Endometrial microvascular endothelial cells (primary cell): ENCODE results near the gene TOR1B. TPM values are rescaled to one million over a fixed set of nuclear protein-coding genes. Genes with fewer than 3 reads are reported as not detected.

Source experiments
- in situ Hi-C: cut with HindIII; loops from 2 replicates; pipeline ENCODE4 v1.10.0; 2017; ENCODE audit warnings: low sequenced_read_pairs, low pct_unique_long_range_greater_than_20kb; ENCODE audit errors: inconsistent ontology term
- total RNA-seq: library from RNA; depleted of rRNA; stranded (reverse); fragments of >200 nt; gene quantifications from one replicate; pipeline ENCODE4 v1.2.3, GENCODE V29; 2015; ENCODE audit errors: inconsistent ontology term

The TOR1B gene
- total RNA-seq, 1 donor from 2014 or later: 27.0 TPM

GRCh38 chr9:129810116-129810515 lies 7.1 kb downstream of the TOR1B start:
- in situ Hi-C loops: no loop called here

GRCh38 chr9:129810788-129811187 lies 7.8 kb downstream of the TOR1B start:
- in situ Hi-C loops: no loop called here

GRCh38 chr9:129811967-129812363 lies 9.0 kb downstream of the TOR1B start:
- in situ Hi-C loops: no loop called here

- in situ Hi-C loops: no loop called here
Observed at GRCh38 chr9:129812385-129812784, 9.4 kb downstream of the TOR1B start.

GRCh38 chr9:129813661-129814060 lies 10.7 kb downstream of the TOR1B start:
- in situ Hi-C loops: no loop called here

- in situ Hi-C loops: no loop called here
Observed at GRCh38 chr9:129814432-129815223, 11.6 kb downstream of the TOR1B start.

GRCh38 chr9:129815278-129815677 lies 12.3 kb downstream of the TOR1B start:
- in situ Hi-C loops: no loop called here

- in situ Hi-C loops: no loop called here
Observed at GRCh38 chr9:129816501-129817435, 13.8 kb downstream of the TOR1B start.

GRCh38 chr9:129822898-129823541 lies 20.0 kb downstream of the TOR1B start:
- in situ Hi-C loops: no loop called here

GRCh38 chr9:129823542-129823934 lies 20.6 kb downstream of the TOR1B start:
- in situ Hi-C loops: no loop called here

- in situ Hi-C loops: no loop called here
Observed at GRCh38 chr9:129823935-129824601, 21.1 kb downstream of the TOR1B start, which contains the start of gene TOR1A. TSS of gene TOR1A (minus strand) at chr9:129824136. CDS start at chr9:129824085, 51 bp downstream.

- in situ Hi-C loops: no loop called here
Observed at GRCh38 chr9:129826344-129826743, 23.4 kb downstream of the TOR1B start.

GRCh38 chr9:129826759-129827158 lies 23.8 kb downstream of the TOR1B start:
- in situ Hi-C loops: no loop called here

GRCh38 chr9:129828051-129828450 lies 25.1 kb downstream of the TOR1B start:
- in situ Hi-C loops: no loop called here

GRCh38 chr9:129828969-129829368 lies 26.0 kb downstream of the TOR1B start:
- in situ Hi-C loops: no loop called here

GRCh38 chr9:129832982-129833381 lies 30.0 kb downstream of the TOR1B start:
- in situ Hi-C loops: no loop called here

GRCh38 chr9:129834489-129835127 lies 31.6 kb downstream of the TOR1B start:
- in situ Hi-C loops: no loop called here

GRCh38 chr9:129835128-129835859 lies 32.3 kb downstream of the TOR1B start, which contains the start of the genes C9orf78 and USP20:
TSS of gene C9orf78 (minus strand) at chr9:129835275. CDS start at chr9:129835221, 54 bp downstream.
TSS of gene USP20 (plus strand) at chr9:129835458. CDS start at chr9:129852556, 17,098 bp downstream.
- in situ Hi-C loops: no loop called here
